HG03095 (cell line): ENCODE results near the gene PCDHB14.
"Not testable (repeated sequence)": the region's sequence is repeated elsewhere in the genome, so short reads cannot be mapped to it uniquely, and the experiment has no call there.

Experiments used
- ATAC-seq: cut with Tn5 transposase; IDR thresholded peaks from one replicate; pipeline ENCODE4 v1.9.1; 2021; ENCODE audit warnings: moderate library complexity; ENCODE audit not compliant: unreplicated experiment

PCDHB14 gene

GRCh38 chr5:141208478-141208877 lies 14.7 kb upstream of the PCDHB14 start, which contains the start of gene PCDHB12:
Gene PCDHB12, plus strand, starts transcription at chr5:141208719. Its CDS starts 189 bp downstream, at chr5:141208908.
- no peak for ATAC-seq

DNA sequence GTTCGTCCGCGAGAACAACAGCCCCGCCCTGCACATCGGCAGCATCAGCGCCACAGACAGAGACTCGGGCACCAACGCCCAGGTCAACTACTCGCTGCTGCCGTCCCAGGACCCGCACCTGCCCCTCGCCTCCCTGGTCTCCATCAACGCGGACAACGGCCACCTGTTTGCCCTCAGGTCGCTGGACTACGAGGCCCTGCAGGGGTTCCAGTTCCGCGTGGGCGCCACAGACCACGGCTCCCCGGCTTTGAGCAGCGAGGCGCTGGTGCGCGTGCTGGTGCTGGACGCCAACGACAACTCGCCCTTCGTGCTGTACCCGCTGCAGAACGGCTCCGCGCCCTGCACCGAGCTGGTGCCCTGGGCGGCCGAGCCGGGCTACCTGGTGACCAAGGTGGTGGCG lies 12.9 kb upstream of the PCDHB14 start:
- not testable (repeated sequence) for ATAC-seq

DNA sequence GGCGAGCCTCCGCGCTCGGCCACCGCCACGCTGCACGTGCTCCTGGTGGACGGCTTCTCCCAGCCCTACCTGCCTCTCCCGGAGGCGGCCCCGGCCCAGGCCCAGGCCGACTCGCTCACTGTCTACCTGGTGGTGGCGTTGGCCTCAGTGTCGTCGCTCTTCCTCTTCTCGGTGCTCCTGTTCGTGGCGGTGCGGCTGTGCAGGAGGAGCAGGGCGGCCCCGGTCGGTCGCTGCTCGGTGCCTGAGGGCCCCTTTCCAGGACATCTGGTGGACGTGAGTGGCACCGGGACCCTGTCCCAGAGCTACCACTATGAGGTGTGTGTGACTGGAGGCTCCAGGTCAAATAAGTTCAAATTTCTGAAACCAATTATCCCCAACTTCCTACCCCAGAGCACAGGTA lies 12.3 kb upstream of the PCDHB14 start:
- ATAC-seq = not testable (repeated sequence)

DNA sequence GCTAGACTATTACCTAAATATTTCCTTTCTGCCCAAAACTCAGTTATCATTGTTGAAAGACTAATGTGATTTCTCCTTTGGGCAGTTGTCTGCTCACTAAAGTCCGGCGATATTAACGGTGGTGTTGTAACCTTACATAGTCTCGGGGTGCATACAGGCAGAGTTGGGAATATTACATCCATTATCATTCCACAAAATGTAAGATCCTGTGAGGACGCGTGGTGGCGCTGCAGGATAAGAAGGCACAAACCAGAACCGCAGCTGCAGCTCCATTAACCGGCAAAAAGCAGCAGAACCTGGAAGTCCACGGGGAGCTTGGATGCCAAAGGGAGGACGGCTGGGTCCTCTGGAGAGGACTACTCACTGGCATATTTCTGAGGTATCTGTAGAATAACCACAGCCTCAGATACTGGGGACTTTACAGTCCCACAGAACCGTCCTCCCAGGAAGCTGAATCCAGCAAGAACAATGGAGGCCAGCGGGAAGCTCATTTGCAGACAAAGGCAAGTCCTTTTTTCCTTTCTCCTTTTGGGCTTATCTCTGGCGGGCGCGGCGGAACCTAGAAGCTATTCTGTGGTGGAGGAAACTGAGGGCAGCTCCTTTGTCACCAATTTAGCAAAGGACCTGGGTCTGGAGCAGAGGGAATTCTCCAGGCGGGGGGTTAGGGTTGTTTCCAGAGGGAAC lies 9.3 kb upstream of the PCDHB14 start, which contains the start of gene PCDHB13:
PCDHB13 (plus strand) TSS at position 264 of the 684 bp plus-strand sequence; CDS start at position 469, 205 bp downstream.
- ATAC-seq = not testable (repeated sequence)

DNA sequence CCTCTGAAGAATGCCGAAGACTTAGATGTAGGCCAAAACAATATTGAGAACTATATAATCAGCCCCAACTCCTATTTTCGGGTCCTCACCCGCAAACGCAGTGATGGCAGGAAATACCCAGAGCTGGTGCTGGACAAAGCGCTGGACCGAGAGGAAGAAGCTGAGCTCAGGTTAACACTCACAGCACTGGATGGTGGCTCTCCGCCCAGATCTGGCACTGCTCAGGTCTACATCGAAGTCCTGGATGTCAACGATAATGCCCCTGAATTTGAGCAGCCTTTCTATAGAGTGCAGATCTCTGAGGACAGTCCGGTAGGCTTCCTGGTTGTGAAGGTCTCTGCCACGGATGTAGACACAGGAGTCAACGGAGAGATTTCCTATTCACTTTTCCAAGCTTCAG lies 8.6 kb upstream of the PCDHB14 start:
- not testable (repeated sequence) for ATAC-seq

DNA sequence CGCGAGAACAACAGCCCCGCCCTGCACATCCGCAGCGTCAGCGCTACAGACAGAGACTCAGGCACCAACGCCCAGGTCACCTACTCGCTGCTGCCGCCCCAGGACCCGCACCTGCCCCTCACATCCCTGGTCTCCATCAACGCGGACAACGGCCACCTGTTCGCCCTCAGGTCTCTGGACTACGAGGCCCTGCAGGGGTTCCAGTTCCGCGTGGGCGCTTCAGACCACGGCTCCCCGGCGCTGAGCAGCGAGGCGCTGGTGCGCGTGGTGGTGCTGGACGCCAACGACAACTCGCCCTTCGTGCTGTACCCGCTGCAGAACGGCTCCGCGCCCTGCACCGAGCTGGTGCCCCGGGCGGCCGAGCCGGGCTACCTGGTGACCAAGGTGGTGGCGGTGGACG lies 7.6 kb upstream of the PCDHB14 start:
- ATAC-seq = not testable (repeated sequence)

GRCh38 chr5:141216035-141216434 lies 7.1 kb upstream of the PCDHB14 start:
- ATAC-seq = not testable (repeated sequence)

GRCh38 chr5:141224844-141225243 lies 1.7 kb downstream of the PCDHB14 start:
- ATAC-seq = not testable (repeated sequence)

- ATAC-seq = not testable (repeated sequence)
Measured at GRCh38 chr5:141225421-141225820, 2.3 kb downstream of the PCDHB14 start.

GRCh38 chr5:141234109-141234667 lies 11.0 kb downstream of the PCDHB14 start:
- ATAC-seq = no peak

GRCh38 chr5:141235922-141236321 lies 12.8 kb downstream of the PCDHB14 start:
- not testable (repeated sequence) for ATAC-seq

DNA sequence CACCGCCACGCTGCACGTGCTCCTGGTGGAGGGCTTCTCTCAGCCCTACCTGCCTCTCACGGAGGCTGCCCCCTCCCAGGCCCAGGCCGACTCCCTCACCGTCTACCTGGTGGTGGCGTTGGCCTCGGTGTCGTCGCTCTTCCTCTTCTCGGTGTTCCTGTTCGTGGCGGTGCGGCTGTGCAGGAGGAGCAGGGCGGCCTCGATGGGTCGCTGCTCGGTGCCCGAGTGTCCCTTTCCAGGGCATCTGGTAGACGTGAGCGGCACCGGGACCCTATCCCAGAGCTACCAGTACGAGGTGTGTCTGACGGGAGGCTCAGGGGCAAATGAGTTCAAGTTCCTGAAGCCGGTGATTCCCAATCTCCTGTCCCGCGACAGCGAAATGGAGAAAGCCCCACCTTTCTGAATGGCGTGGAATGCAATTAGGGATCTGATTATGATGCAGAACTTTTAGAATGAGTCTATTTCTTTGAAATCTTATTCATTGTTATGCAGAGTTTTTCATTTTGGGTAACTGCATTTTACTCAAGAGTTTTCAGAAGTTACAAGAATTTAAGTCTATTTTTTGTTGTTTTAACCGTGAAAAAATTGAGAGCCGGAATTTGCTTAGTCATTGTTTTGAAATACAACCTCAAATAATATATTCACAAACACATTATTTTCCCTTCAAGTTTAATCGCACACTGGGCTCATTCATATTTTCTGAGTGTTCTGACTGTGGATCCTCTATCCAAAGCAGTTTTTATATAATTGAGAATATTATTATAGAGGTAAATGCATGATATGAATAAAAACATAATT lies 13.6 kb downstream of the PCDHB14 start:
- no peak for ATAC-seq

- no peak for ATAC-seq
Measured at GRCh38 chr5:141241496-141241895, 18.4 kb downstream of the PCDHB14 start.

- ATAC-seq = no peak
Measured at GRCh38 chr5:141245250-141245717, 22.1 kb downstream of the PCDHB14 start, which contains the start of gene PCDHB15. Gene PCDHB15, plus strand, starts transcription at chr5:141245395. Its CDS starts 184 bp downstream, at chr5:141245579.

DNA sequence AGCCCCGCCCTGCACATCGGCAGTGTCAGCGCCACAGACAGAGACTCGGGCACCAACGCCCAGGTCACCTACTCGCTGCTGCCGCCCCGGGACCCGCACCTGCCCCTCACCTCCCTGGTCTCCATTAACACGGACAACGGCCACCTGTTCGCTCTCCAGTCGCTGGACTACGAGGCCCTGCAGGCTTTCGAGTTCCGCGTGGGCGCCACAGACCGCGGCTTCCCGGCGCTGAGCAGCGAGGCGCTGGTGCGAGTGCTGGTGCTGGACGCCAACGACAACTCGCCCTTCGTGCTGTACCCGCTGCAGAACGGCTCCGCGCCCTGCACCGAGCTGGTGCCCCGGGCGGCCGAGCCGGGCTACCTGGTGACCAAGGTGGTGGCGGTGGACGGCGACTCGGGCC lies 23.8 kb downstream of the PCDHB14 start:
- ATAC-seq = not testable (repeated sequence)

DNA sequence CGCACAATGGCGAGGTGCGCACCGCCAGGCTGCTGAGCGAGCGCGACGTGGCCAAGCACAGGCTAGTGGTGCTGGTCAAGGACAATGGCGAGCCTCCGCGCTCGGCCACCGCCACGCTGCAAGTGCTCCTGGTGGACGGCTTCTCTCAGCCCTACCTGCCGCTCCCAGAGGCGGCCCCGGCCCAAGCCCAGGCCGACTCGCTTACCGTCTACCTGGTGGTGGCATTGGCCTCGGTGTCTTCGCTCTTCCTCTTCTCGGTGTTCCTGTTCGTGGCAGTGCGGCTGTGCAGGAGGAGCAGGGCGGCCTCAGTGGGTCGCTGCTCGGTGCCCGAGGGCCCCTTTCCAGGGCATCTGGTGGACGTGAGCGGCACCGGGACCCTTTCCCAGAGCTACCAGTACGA lies 24.3 kb downstream of the PCDHB14 start:
- not testable (repeated sequence) for ATAC-seq

- no peak for ATAC-seq
Measured at GRCh38 chr5:141250576-141250975, 27.4 kb downstream of the PCDHB14 start.

- no peak for ATAC-seq
Measured at GRCh38 chr5:141258464-141258863, 35.3 kb downstream of the PCDHB14 start.

GRCh38 chr5:141258948-141259347 lies 35.8 kb downstream of the PCDHB14 start:
- no peak for ATAC-seq

DNA sequence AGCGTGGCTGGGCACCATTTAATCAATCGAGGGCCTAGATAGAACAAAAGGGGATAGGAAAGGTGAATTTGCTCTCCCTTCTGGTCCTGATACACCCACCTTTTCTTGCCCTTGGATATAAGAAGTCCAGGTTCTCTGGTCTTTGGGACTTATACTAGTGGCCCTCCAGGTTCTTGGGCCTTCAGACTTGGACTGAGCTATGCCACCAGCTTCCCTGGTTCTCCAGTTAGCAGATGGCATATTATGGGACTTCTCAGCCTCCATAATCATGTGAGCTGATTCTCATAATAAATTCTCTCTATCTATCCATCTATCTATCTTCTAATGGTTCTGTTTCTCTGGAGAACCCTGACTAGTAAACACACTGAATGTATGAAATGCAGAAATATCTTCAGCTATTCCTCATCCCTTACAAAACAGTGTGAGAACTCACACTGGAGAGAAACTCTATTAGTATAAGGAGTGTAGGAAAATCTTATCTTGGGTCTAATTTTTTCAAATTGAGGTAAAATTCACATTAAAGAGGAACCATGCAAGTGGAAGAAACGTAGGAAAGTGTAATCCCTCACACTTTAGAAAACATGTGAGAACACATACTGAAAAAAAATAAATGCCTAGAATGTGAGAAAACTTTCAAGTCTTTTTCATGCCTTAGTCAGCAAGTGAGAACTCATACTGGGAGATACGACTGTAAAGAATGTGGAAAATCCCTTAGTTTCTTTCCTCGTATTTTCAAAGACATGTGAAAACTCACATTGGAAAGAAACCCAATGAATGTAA lies 37.5 kb downstream of the PCDHB14 start:
- no peak for ATAC-seq

DNA sequence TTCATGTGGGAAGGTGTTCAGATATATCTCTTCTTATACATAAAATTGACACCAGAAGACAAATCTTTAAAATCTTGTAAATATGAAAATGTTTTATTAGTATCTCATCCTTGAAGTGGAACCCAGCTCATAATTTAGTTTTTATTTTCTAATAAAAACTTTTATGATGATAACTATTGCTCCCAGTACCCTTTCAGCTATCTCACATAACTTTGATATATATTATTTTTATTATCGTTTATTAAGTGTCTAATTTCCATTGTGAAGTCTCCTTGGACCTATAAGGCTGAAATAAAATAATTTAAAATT lies 38.0 kb downstream of the PCDHB14 start:
- ATAC-seq = no peak
